MM.1S (cell line): ENCODE data around the gene TRAF3IP1.

Experiments
- DNase-seq: peaks from one replicate; pipeline ENCODE4 v3.0.0-alpha.2; 2015
- H2AFZ ChIP-seq: fragments of 300-600 bp; sonication (generic); 2 replicates; pipeline ENCODE4 v1.6.0; 2016; ENCODE audit warnings: antibody characterized with exemption, low read length
- H3F3A ChIP-seq: fragments of 300-600 bp; sonication (generic); 2 replicates; pipeline ENCODE4 v1.6.1; 2016; ENCODE audit warnings: mild to moderate bottlenecking, antibody characterized with exemption, low read length, moderate library complexity, mixed read lengths; ENCODE audit not compliant: insufficient read depth
- H3K27ac ChIP-seq: fragments of 300-600 bp; sonication (generic); 2 replicates; pipeline ENCODE4 v1.5.1; 2016; ENCODE audit warnings: mild to moderate bottlenecking, low read length
- H3K27me3 ChIP-seq: fragments of 300-600 bp; sonication (generic); replicated peaks from 2 replicates; pipeline ENCODE4 v1.6.0; 2016; ENCODE audit warnings: low read length; ENCODE audit not compliant: insufficient read depth
- H3K36me3 ChIP-seq: fragments of 300-600 bp; sonication (generic); replicated peaks from 2 replicates; pipeline ENCODE4 v1.6.1; 2016; ENCODE audit warnings: mild to moderate bottlenecking, low read length, mixed read lengths; ENCODE audit not compliant: insufficient read depth
- H3K4me1 ChIP-seq: fragments of 300-600 bp; sonication (generic); 2 replicates; pipeline ENCODE4 v1.6.1; 2016; ENCODE audit warnings: low read length, mixed read lengths
- H3K4me2 ChIP-seq: fragments of 300-600 bp; sonication (generic); 2 replicates; pipeline ENCODE4 v1.6.0; 2016; ENCODE audit warnings: low read depth, low read length
- H3K4me3 ChIP-seq: fragments of 300-600 bp; sonication (generic); 2 replicates; pipeline ENCODE4 v1.5.1; 2016; ENCODE audit warnings: low read length, mixed read lengths
- H3K79me2 ChIP-seq: fragments of 300-600 bp; sonication (generic); 2 replicates; pipeline ENCODE4 v1.6.1; 2016; ENCODE audit warnings: mixed run types, low read length, mixed read lengths
- H3K9ac ChIP-seq: fragments of 300-600 bp; sonication (generic); 2 replicates; pipeline ENCODE4 v1.6.1; 2016; ENCODE audit warnings: low read length, mixed read lengths
- H3K9me2 ChIP-seq: fragments of 300-600 bp; sonication (generic); replicated peaks from 2 replicates; pipeline ENCODE4 v1.6.1; 2016; ENCODE audit warnings: mild to moderate bottlenecking, low read length, mixed read lengths; ENCODE audit not compliant: insufficient read depth
- H3K9me3 ChIP-seq: fragments of 300-600 bp; sonication (generic); replicated peaks from 2 replicates; pipeline ENCODE4 v1.6.1; 2016; ENCODE audit warnings: mild to moderate bottlenecking, low read length, mixed read lengths; ENCODE audit not compliant: insufficient read depth
- H4K20me1 ChIP-seq: fragments of 300-600 bp; sonication (generic); 2 replicates; pipeline ENCODE4 v1.6.1; 2016; ENCODE audit warnings: mild to moderate bottlenecking, low read length, moderate library complexity, mixed read lengths; ENCODE audit not compliant: insufficient read depth
- EZH2 ChIP-seq: fragments of 300-600 bp; sonication (generic); optimal IDR thresholded peaks from 2 replicates; pipeline ENCODE3; 2017; ENCODE audit warnings: low read depth, mild to moderate bottlenecking, antibody characterized with exemption, low read length, mixed read lengths
- EZH2phosphoT487 ChIP-seq: fragments of 300-600 bp; sonication (generic); IDR thresholded peaks from 2 replicates; pipeline ENCODE4 v1.6.1; 2018; ENCODE audit warnings: antibody characterized with exemption, low read length
- TF ChIP-seq, protein P1 (sequence below): fragments of 300-600 bp; sonication (generic); IDR thresholded peaks from 2 replicates; pipeline ENCODE4 v1.5.1; 2016; ENCODE audit warnings: antibody characterized with exemption, low read length, mixed read lengths

TRAF3IP1 gene

DNA sequence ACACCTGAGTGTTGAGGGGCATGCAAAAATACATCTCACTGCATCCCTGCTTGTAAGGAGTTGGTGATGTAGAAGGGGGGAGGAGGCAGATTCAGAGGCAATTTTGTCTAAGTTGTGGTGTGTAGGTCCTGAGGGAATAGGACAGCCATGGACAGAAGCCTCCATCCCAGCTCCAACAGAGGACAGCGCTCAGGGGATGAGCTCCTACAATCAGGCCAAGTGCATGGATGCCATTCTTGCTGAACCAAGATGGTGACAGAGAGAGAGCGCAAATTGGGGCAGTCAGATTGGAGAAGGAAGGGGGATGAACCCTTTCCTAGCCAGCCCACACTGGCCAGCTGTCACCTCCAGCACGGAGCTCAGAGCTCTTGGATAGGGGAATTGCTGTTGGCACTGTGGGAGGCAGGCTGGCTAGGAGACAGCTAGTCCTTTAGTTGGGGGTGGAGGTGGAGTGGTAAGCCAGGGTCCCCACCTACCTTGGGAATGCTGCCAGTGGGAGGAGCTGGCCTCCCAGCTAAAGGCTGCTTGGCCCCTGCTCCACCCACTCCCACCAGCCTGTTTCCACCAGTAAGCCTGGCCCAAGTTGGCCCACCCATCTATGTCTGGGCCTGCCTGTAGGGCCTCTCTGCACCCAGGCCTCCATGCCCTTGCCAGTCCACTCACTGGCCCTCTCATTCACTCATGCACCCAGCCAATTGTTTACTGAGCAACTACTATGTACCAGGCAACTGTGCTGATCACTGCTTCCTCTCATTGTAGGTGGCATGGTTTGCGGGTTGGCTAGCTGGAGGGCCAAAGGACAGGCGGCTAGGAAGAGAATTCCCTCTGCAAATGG, 29.4 kb upstream of the TRAF3IP1 start:
- DNase-seq = no peak
- Histone ChIP-seq H3K4me2 (no peak overlapping the region), H3K27me3 (no peaks in the 10 kb centered on the region), H3K79me2 (peaks cover 24% of the 10 kb centered on the region), H3K36me3 (no peaks in the 10 kb centered on the region), H3K9me2 (no peaks in the 10 kb centered on the region), H3K9me3 (no peaks in the 10 kb centered on the region), H3K4me3 (no peak overlapping the region), H3K4me1 (peaks cover 8% of the 10 kb centered on the region), H3K9ac (no peak overlapping the region), H3K27ac (no peak overlapping the region), H3F3A (0 out of 2 replicates have a peak, but pooled peaks cover 4% of the 10 kb centered on the region), H2AFZ (no peak overlapping the region), H4K20me1 (no peaks in the 10 kb centered on the region)
- TF ChIP-seq EZH2 = no peak
- TF ChIP-seq, protein P1, sequence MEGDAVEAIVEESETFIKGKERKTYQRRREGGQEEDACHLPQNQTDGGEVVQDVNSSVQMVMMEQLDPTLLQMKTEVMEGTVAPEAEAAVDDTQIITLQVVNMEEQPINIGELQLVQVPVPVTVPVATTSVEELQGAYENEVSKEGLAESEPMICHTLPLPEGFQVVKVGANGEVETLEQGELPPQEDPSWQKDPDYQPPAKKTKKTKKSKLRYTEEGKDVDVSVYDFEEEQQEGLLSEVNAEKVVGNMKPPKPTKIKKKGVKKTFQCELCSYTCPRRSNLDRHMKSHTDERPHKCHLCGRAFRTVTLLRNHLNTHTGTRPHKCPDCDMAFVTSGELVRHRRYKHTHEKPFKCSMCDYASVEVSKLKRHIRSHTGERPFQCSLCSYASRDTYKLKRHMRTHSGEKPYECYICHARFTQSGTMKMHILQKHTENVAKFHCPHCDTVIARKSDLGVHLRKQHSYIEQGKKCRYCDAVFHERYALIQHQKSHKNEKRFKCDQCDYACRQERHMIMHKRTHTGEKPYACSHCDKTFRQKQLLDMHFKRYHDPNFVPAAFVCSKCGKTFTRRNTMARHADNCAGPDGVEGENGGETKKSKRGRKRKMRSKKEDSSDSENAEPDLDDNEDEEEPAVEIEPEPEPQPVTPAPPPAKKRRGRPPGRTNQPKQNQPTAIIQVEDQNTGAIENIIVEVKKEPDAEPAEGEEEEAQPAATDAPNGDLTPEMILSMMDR = no peak
- no peak for TF ChIP-seq EZH2phosphoT487

DNA sequence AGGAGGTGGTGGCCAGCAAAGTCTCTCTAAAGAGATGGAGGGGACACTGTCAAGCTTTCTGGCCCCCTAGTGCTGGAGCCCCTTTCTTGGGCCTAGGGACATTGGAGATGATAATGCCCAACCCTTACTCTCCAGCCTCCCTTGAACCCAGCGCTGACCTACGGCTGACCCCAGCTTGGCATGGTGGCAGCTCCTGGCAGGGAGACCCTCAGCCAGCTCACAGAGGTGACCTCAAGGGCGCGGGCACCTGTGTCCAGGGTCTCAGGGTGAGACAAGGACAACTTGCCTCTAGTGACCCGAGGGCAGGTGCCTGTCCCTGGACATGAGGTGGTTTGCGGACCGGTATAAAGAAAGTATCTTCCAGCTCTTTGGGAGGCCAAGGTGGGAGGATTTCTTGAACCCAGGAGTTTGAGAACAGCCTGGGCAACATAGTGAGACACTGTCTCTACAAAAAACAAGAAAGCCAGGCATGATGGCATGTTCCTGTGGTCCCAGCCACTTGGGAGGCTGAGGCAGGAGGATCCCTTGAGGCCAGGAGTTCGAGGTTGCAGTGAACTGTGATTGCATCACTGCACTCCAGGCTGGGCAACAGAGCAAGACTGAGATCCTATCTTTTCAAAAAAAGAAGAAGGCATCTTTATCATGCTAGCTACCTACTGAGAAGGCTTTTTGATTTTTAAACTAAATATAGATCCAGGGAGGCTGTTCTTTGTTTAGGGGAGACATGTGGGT, 28.6 kb upstream of the TRAF3IP1 start:
- Histone ChIP-seq H3K79me2 (peaks cover 16% of the 10 kb centered on the region), H3K4me1 (peaks cover 8% of the 10 kb centered on the region), H3K9me2 (no peaks in the 10 kb centered on the region), H3K4me2 (no peak overlapping the region), H4K20me1 (no peaks in the 10 kb centered on the region), H3F3A (0 out of 2 replicates have a peak, but pooled peaks cover 4% of the 10 kb centered on the region), H3K27ac (no peak overlapping the region), H3K4me3 (no peak overlapping the region), H3K9ac (no peak overlapping the region), H3K27me3 (no peaks in the 10 kb centered on the region), H2AFZ (no peak overlapping the region), H3K9me3 (no peaks in the 10 kb centered on the region), H3K36me3 (no peaks in the 10 kb centered on the region)
- TF ChIP-seq EZH2phosphoT487 (no peak), EZH2 (no peak)
- TF ChIP-seq, protein P1 = no peak
- DNase-seq = no peak

DNA sequence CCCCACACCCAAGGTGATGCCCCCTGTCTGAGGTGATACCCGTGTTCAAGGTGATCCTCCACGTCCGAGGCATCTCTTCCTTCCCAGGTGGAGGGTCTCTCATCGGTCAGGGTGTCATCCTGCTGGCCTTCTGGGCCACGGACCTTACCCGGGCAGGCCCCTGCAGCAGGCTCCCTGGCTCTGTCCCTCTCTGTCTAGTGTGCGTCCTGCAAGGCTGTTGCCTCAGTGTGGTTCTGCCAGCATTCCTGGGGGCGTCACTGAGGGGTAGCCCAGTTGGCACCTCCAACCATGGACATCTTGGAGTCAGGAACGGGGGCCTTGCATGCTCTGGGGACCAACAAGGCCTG, 26.3 kb upstream of the TRAF3IP1 start:
- H3K27ac ChIP-seq = no peak overlapping the region
- TF ChIP-seq, protein P1 = no peak
- TF ChIP-seq EZH2phosphoT487 = no peak
- H3K27me3 ChIP-seq = no peaks in the 10 kb centered on the region
- 0 out of 2 replicates have a peak, but pooled peaks cover 4% of the 10 kb centered on the region for H3F3A ChIP-seq
- no peak overlapping the region for H2AFZ ChIP-seq
- H3K79me2 ChIP-seq = no peaks in the 10 kb centered on the region
- H3K36me3 ChIP-seq = no peaks in the 10 kb centered on the region
- H3K4me2 ChIP-seq = no peak overlapping the region
- H3K9ac ChIP-seq = no peak overlapping the region
- no peaks in the 10 kb centered on the region for H3K9me3 ChIP-seq
- DNase-seq = no peak
- H3K9me2 ChIP-seq = no peaks in the 10 kb centered on the region
- H3K4me1 ChIP-seq = no peaks in the 10 kb centered on the region
- H4K20me1 ChIP-seq = no peaks in the 10 kb centered on the region
- H3K4me3 ChIP-seq = no peak overlapping the region
